Activated CD8-positive, alpha-beta T cell treated with anti-CD3 and anti-CD28 coated beads, Interleukin-2, amount 10 ng/mL, durations not matched to agents 7 days and 5 days (primary cell): ENCODE results near the gene NAALADL2. TPM values are rescaled to one million over a fixed set of nuclear protein-coding genes. Genes with fewer than 3 reads are reported as not detected.
"Not testable (repeated sequence)": the region's sequence is repeated elsewhere in the genome, so short reads cannot be mapped to it uniquely, and the experiment has no call there.

Source experiments
- ATAC-seq: fragments of 150-1000 bp; cut with Tn5 transposase; one replicate; pipeline ENCODE4 v1.10.0; 2021; ENCODE audit warnings: moderate library complexity
- CTCF ChIA-PET: fragments of 350-600 bp; sonication (Branson Sonifier 250); formaldehyde crosslinking; loops from one replicate; lab custom pipeline; 2021; ENCODE audit warnings: antibody characterized with exemption; lab: Charles Lee
- POLR2A ChIA-PET: fragments of 350-600 bp; sonication (Branson Sonifier 250); formaldehyde crosslinking; loops from one replicate; lab custom pipeline; 2021; ENCODE audit warnings: antibody characterized with exemption; lab: Charles Lee
- DNase-seq: peaks from one replicate; pipeline ENCODE4 v3.0.0-alpha.2; 2020
- H3K27ac Mint-ChIP-seq: one replicate; pipeline ENCODE4 v1.8.0; 2021; ENCODE audit warnings: mild to moderate bottlenecking, mixed read lengths
- H3K27me3 Mint-ChIP-seq: one replicate; pipeline ENCODE4 v1.8.0; 2021; ENCODE audit warnings: low read depth, mixed read lengths
- H3K36me3 Mint-ChIP-seq: one replicate; pipeline ENCODE4 v1.8.0; 2021; ENCODE audit warnings: low read depth, mixed read lengths
- H3K4me1 Mint-ChIP-seq: one replicate; pipeline ENCODE4 v1.8.0; 2021; ENCODE audit warnings: low read depth, mixed read lengths
- H3K4me3 Mint-ChIP-seq: one replicate; pipeline ENCODE4 v1.8.0; 2021; ENCODE audit warnings: mild to moderate bottlenecking, mixed read lengths
- H3K9me3 Mint-ChIP-seq: one replicate; pipeline ENCODE4 v1.8.0; 2022; ENCODE audit warnings: mixed read lengths; ENCODE audit not compliant: insufficient read depth
- total RNA-seq, 2 experiments: library from RNA; stranded (reverse); gene quantifications; one replicate each; pipeline ENCODE4 v1.2.3, GENCODE V29; 2021

Gene NAALADL2
- total RNA-seq, 2 experiments from 2014 or later, result 0.39 to 0.47 TPM

- H3K36me3 Mint-ChIP-seq, result no peaks in the 10 kb centered on the region
- no peak overlapping the region for H3K4me3 Mint-ChIP-seq
- no peak for DNase-seq
- H3K4me1 Mint-ChIP-seq, result no peaks in the 10 kb centered on the region
- H3K27ac Mint-ChIP-seq, result no peak overlapping the region
- H3K9me3 Mint-ChIP-seq, result peaks cover 3% of the 10 kb centered on the region
- CTCF ChIA-PET, result no interaction called here
- POLR2A ChIA-PET, result no interaction called here
- no peaks in the 10 kb centered on the region for H3K27me3 Mint-ChIP-seq
- no peak for ATAC-seq
Measured at GRCh38 chr3:175749981-175750380, 890.8 kb downstream of the NAALADL2 start.

GRCh38 chr3:175751089-175751488 is 892.0 kb downstream of the NAALADL2 start:
- ChIA-PET POLR2A (no interaction called here), CTCF (no interaction called here)
- Mint-ChIP-seq H3K4me3 (no peak overlapping the region), H3K4me1 (no peaks in the 10 kb centered on the region), H3K27me3 (no peaks in the 10 kb centered on the region), H3K36me3 (no peaks in the 10 kb centered on the region), H3K9me3 (peaks cover 3% of the 10 kb centered on the region), H3K27ac (no peak overlapping the region)
- ATAC-seq (no peak), DNase-seq (no peak)

- Mint-ChIP-seq H3K27ac (no peak overlapping the region), H3K36me3 (no peaks in the 10 kb centered on the region), H3K4me1 (no peaks in the 10 kb centered on the region), H3K27me3 (no peaks in the 10 kb centered on the region), H3K9me3 (no peaks in the 10 kb centered on the region), H3K4me3 (no peak overlapping the region)
- ATAC-seq (no peak), DNase-seq (no peak)
- ChIA-PET POLR2A (no interaction called here), CTCF (no interaction called here)
Measured at GRCh38 chr3:175763948-175764347, 904.8 kb downstream of the NAALADL2 start.

GRCh38 chr3:175764722-175765121 is 905.6 kb downstream of the NAALADL2 start:
- ChIA-PET CTCF (no interaction called here), POLR2A (no interaction called here)
- H3K27ac Mint-ChIP-seq, result no peak overlapping the region
- H3K4me1 Mint-ChIP-seq, result no peaks in the 10 kb centered on the region
- no peaks in the 10 kb centered on the region for H3K27me3 Mint-ChIP-seq
- ATAC-seq (no peak), DNase-seq (no peak)
- H3K9me3 Mint-ChIP-seq, result no peaks in the 10 kb centered on the region
- no peak overlapping the region for H3K4me3 Mint-ChIP-seq
- H3K36me3 Mint-ChIP-seq, result no peaks in the 10 kb centered on the region

GRCh38 chr3:175770426-175770825 is 911.3 kb downstream of the NAALADL2 start:
- Mint-ChIP-seq H3K27me3 (no peaks in the 10 kb centered on the region), H3K27ac (no peak overlapping the region), H3K36me3 (no peaks in the 10 kb centered on the region), H3K9me3 (peaks cover 4% of the 10 kb centered on the region), H3K4me3 (no peak overlapping the region), H3K4me1 (no peaks in the 10 kb centered on the region)
- DNase-seq, result no peak
- ChIA-PET CTCF (no interaction called here), POLR2A (no interaction called here)
- ATAC-seq, result no peak

GRCh38 chr3:175777495-175777894 is 918.4 kb downstream of the NAALADL2 start:
- Mint-ChIP-seq H3K27ac (no peak overlapping the region), H3K36me3 (no peaks in the 10 kb centered on the region), H3K4me1 (no peaks in the 10 kb centered on the region), H3K27me3 (no peaks in the 10 kb centered on the region), H3K4me3 (no peak overlapping the region), H3K9me3 (peaks cover 4% of the 10 kb centered on the region)
- DNase-seq (no peak), ATAC-seq (no peak)
- ChIA-PET CTCF (no interaction called here), POLR2A (no interaction called here)

- no peak overlapping the region for H3K4me3 Mint-ChIP-seq
- DNase-seq (no peak), ATAC-seq (no peak)
- peaks cover 4% of the 10 kb centered on the region for H3K9me3 Mint-ChIP-seq
- ChIA-PET CTCF (no interaction called here), POLR2A (no interaction called here)
- no peaks in the 10 kb centered on the region for H3K4me1 Mint-ChIP-seq
- no peaks in the 10 kb centered on the region for H3K36me3 Mint-ChIP-seq
- H3K27ac Mint-ChIP-seq, result no peak overlapping the region
- no peaks in the 10 kb centered on the region for H3K27me3 Mint-ChIP-seq
Measured at GRCh38 chr3:175777965-175778364, 918.8 kb downstream of the NAALADL2 start.

GRCh38 chr3:175778994-175779393 is 919.9 kb downstream of the NAALADL2 start:
- no peaks in the 10 kb centered on the region for H3K36me3 Mint-ChIP-seq
- ChIA-PET POLR2A (no interaction called here), CTCF (no interaction called here)
- ATAC-seq (no peak), DNase-seq (no peak)
- H3K4me3 Mint-ChIP-seq, result no peak overlapping the region
- no peaks in the 10 kb centered on the region for H3K4me1 Mint-ChIP-seq
- no peak overlapping the region for H3K27ac Mint-ChIP-seq
- no peaks in the 10 kb centered on the region for H3K9me3 Mint-ChIP-seq
- H3K27me3 Mint-ChIP-seq, result no peaks in the 10 kb centered on the region

- DNase-seq, H3K27ac Mint-ChIP-seq, CTCF ChIA-PET: not testable (repeated sequence)
Measured at GRCh38 chr3:175787109-175787508, 928.0 kb downstream of the NAALADL2 start.

GRCh38 chr3:175792245-175792644 is 933.1 kb downstream of the NAALADL2 start:
- ChIA-PET POLR2A (no interaction called here), CTCF (no interaction called here)
- ATAC-seq (no peak), DNase-seq (no peak)
- H3K4me1 Mint-ChIP-seq, result no peaks in the 10 kb centered on the region
- no peaks in the 10 kb centered on the region for H3K27me3 Mint-ChIP-seq
- H3K36me3 Mint-ChIP-seq, result no peaks in the 10 kb centered on the region
- H3K4me3 Mint-ChIP-seq, result no peak overlapping the region
- H3K9me3 Mint-ChIP-seq, result no peaks in the 10 kb centered on the region
- H3K27ac Mint-ChIP-seq, result no peak overlapping the region

More at GRCh38 chr3:175787109-175787508, 928.0 kb downstream of the NAALADL2 start:
- H3K4me1 Mint-ChIP-seq, ATAC-seq, POLR2A ChIA-PET, H3K4me3 Mint-ChIP-seq, H3K9me3 Mint-ChIP-seq, H3K27me3 Mint-ChIP-seq, H3K36me3 Mint-ChIP-seq: not testable (repeated sequence)

GRCh38 chr3:175798326-175798725 is 939.2 kb downstream of the NAALADL2 start:
- H3K9me3 Mint-ChIP-seq, result no peaks in the 10 kb centered on the region
- no peaks in the 10 kb centered on the region for H3K4me1 Mint-ChIP-seq
- no peaks in the 10 kb centered on the region for H3K36me3 Mint-ChIP-seq
- DNase-seq, result no peak
- ChIA-PET POLR2A (no interaction called here), CTCF (no interaction called here)
- ATAC-seq, result no peak
- no peak overlapping the region for H3K27ac Mint-ChIP-seq
- H3K4me3 Mint-ChIP-seq, result no peak overlapping the region
- no peaks in the 10 kb centered on the region for H3K27me3 Mint-ChIP-seq

GRCh38 chr3:175805825-175806224 is 946.7 kb downstream of the NAALADL2 start:
- Mint-ChIP-seq H3K27me3 (no peaks in the 10 kb centered on the region), H3K36me3 (no peaks in the 10 kb centered on the region), H3K27ac (no peak overlapping the region), H3K4me3 (no peak overlapping the region), H3K9me3 (no peaks in the 10 kb centered on the region), H3K4me1 (no peaks in the 10 kb centered on the region)
- POLR2A ChIA-PET, result no interaction called here
- CTCF ChIA-PET, result no interaction called here
- ATAC-seq (no peak), DNase-seq (no peak)

- ChIA-PET POLR2A (no interaction called here), CTCF (no interaction called here)
- H3K4me3 Mint-ChIP-seq, result no peak overlapping the region
- no peak for ATAC-seq
- H3K27ac Mint-ChIP-seq, result no peak overlapping the region
- no peak for DNase-seq
- no peaks in the 10 kb centered on the region for H3K27me3 Mint-ChIP-seq
- H3K9me3 Mint-ChIP-seq, result no peaks in the 10 kb centered on the region
- no peaks in the 10 kb centered on the region for H3K36me3 Mint-ChIP-seq
- H3K4me1 Mint-ChIP-seq, result no peaks in the 10 kb centered on the region
Measured at GRCh38 chr3:175807175-175807574, 948.0 kb downstream of the NAALADL2 start.
